ENCODE data around the gene RANBP3.

The RANBP3 gene

DNA sequence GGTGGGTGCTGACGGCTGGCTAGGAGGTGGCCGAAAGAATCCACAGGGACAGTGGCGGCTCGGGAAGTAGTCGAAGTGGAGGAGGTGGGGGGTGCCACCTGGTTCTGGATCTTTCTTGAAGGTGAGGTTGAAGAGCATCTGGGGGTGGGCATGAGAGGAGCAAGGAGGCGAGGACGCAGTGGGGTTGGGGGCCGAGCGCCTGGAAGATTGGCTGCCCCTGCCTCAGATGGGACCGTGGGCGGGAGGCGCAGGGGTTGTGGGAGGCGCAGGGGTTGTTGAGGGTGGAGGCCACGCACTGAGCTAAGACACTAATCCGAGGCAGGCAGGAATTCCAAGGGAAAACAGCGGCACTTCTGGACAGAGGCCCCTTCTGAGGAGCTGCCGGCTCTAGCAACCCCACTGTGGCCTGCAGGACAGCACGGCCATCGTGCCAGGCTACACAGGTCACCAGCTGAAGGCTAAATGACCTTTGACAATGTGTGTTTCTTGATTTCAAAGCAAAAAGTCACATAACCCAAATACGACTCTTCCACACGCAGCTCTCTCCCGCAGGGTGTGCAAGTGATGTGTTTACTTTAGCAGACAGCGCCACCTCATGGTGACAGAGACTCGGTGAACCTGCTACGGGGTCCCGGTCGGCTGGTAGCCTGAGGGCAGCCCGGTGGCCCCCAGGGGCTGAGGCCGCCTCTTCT is 44.1 kb upstream of the RANBP3 start:
- H3K36me3 ChIP-seq (ENCODE audit: insufficient read depth, insufficient read length, low read length): no peaks in the 10 kb centered on the region
- DNase-seq (ENCODE audit: low read depth, low spot score): peak; percentile 77
- H3K9me3 ChIP-seq (ENCODE audit: insufficient read depth, low read length): no peaks in the 10 kb centered on the region
- peak overlapping the region; percentile 43 for H3K9ac ChIP-seq (ENCODE audit: insufficient read length, low read depth)
- no peak for TF ChIP-seq ZNF274 (IDR thresholded peaks at IDR 0.05; ENCODE audit: low read depth, low read length)
- no peak for TF ChIP-seq YY1 (IDR thresholded peaks at IDR 0.05; ENCODE audit: insufficient read depth, insufficient read length)
- no peak for TF ChIP-seq SUZ12 (IDR thresholded peaks at IDR 0.05; ENCODE audit: extremely low read depth, insufficient read depth, insufficient read length)
- no peak overlapping the region for H3K4me3 ChIP-seq (ENCODE audit: insufficient read length, low read depth)
- peaks cover 20% of the 10 kb centered on the region for H3K4me1 ChIP-seq (ENCODE audit: insufficient read depth, insufficient read length)
- peaks cover 21% of the 10 kb centered on the region for H3K27me3 ChIP-seq (ENCODE audit: insufficient read depth, insufficient read length)

- no peak for DNase-seq (ENCODE audit: low read depth, low spot score)
- H3K27me3 ChIP-seq (ENCODE audit: insufficient read depth, insufficient read length): peaks cover 23% of the 10 kb centered on the region
- peak overlapping the region; percentile 37 for H3K9ac ChIP-seq (ENCODE audit: insufficient read length, low read depth)
- H3K9me3 ChIP-seq (ENCODE audit: insufficient read depth, low read length): no peaks in the 10 kb centered on the region
- no peak for TF ChIP-seq SUZ12 (IDR thresholded peaks at IDR 0.05; ENCODE audit: extremely low read depth, insufficient read depth, insufficient read length)
- no peak for TF ChIP-seq ZNF274 (IDR thresholded peaks at IDR 0.05; ENCODE audit: low read depth, low read length)
- TF ChIP-seq YY1 (IDR thresholded peaks at IDR 0.05; ENCODE audit: insufficient read depth, insufficient read length): no peak
- no peaks in the 10 kb centered on the region for H3K36me3 ChIP-seq (ENCODE audit: insufficient read depth, insufficient read length, low read length)
- no peak overlapping the region for H3K4me3 ChIP-seq (ENCODE audit: insufficient read length, low read depth)
- H3K4me1 ChIP-seq (ENCODE audit: insufficient read depth, insufficient read length): peaks cover 20% of the 10 kb centered on the region
Measured at GRCh38 chr19:6020972-6021805, 43.2 kb upstream of the RANBP3 start.

DNA sequence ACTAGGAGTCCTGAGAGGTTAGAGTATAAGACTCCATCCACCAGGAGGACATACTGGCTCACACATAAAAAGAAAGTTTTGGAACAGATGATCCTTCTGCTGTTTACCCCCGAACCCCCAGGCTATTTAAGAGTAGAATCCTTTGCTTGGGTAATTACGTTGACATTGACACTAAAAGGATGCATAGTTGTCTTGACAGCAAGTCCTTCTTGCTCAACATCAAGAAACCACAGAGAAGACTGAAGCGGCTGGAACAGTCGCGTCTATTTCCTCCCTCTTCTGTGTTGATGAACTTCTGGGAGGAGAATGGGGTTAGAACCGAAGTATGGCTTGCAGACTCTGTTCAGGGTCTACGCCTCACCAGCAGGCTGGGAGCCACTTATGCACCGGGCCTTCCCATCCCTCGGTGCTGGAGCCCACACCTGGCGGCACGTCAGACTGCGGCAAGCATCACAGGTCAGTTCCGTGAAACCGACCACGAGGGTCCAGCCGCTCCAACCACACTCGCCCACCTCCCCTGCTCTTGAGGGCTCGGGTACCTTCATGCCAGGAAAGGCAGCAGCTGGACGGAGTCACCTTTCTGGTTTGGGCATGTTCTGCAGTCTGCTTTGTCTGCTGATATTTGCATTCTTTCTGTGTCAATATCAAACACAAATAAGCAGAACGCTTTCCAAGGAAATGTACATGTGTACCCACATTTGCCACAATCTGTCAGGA is 42.4 kb upstream of the RANBP3 start:
- Histone ChIP-seq H3K4me1 (ENCODE audit: insufficient read depth, insufficient read length) (peaks cover 20% of the 10 kb centered on the region), H3K27me3 (ENCODE audit: insufficient read depth, insufficient read length) (peaks cover 28% of the 10 kb centered on the region), H3K9me3 (ENCODE audit: insufficient read depth, low read length) (no peaks in the 10 kb centered on the region), H3K9ac (ENCODE audit: insufficient read length, low read depth) (peak overlapping the region; percentile 3), H3K4me3 (ENCODE audit: insufficient read length, low read depth) (no peak overlapping the region), H3K36me3 (ENCODE audit: insufficient read depth, insufficient read length, low read length) (no peaks in the 10 kb centered on the region)
- no peak for TF ChIP-seq YY1 (IDR thresholded peaks at IDR 0.05; ENCODE audit: insufficient read depth, insufficient read length)
- TF ChIP-seq ZNF274 (IDR thresholded peaks at IDR 0.05; ENCODE audit: low read depth, low read length): no peak
- TF ChIP-seq SUZ12 (IDR thresholded peaks at IDR 0.05; ENCODE audit: extremely low read depth, insufficient read depth, insufficient read length): no peak
- no peak for DNase-seq (ENCODE audit: low read depth, low spot score)

DNA sequence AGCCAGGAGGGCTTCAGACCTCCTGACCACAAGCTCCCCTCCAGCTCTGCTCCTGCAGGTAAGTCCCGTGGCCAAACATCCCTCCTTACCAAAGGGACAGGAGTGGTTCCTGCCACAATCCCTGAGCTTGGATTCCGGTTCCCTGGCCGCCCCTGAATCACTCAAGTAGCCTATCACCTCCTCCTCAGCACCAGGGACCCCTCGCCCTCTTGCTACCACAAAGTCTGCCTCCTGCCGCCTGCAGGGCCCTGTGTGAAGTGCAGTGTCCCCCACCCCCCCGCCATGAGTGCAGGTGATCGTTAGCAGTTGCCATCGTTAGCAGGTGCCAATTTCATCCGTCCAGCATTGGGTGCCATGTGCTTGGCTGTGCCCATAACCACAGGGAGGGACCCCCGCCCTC is 40.8 kb upstream of the RANBP3 start:
- Histone ChIP-seq H3K4me3 (ENCODE audit: insufficient read length, low read depth) (no peak overlapping the region), H3K27me3 (ENCODE audit: insufficient read depth, insufficient read length) (peaks cover 19% of the 10 kb centered on the region), H3K9ac (ENCODE audit: insufficient read length, low read depth) (no peak overlapping the region), H3K36me3 (ENCODE audit: insufficient read depth, insufficient read length, low read length) (no peaks in the 10 kb centered on the region), H3K9me3 (ENCODE audit: insufficient read depth, low read length) (no peaks in the 10 kb centered on the region), H3K4me1 (ENCODE audit: insufficient read depth, insufficient read length) (peaks cover 20% of the 10 kb centered on the region)
- no peak for DNase-seq (ENCODE audit: low read depth, low spot score)
- no peak for TF ChIP-seq SUZ12 (IDR thresholded peaks at IDR 0.05; ENCODE audit: extremely low read depth, insufficient read depth, insufficient read length)
- no peak for TF ChIP-seq ZNF274 (IDR thresholded peaks at IDR 0.05; ENCODE audit: low read depth, low read length)
- TF ChIP-seq YY1 (IDR thresholded peaks at IDR 0.05; ENCODE audit: insufficient read depth, insufficient read length): no peak

- H3K9ac ChIP-seq (ENCODE audit: insufficient read length, low read depth): no peak overlapping the region
- H3K4me1 ChIP-seq (ENCODE audit: insufficient read depth, insufficient read length): peaks cover 18% of the 10 kb centered on the region
Measured at GRCh38 chr19:6017576-6017975, 39.6 kb upstream of the RANBP3 start.

DNA sequence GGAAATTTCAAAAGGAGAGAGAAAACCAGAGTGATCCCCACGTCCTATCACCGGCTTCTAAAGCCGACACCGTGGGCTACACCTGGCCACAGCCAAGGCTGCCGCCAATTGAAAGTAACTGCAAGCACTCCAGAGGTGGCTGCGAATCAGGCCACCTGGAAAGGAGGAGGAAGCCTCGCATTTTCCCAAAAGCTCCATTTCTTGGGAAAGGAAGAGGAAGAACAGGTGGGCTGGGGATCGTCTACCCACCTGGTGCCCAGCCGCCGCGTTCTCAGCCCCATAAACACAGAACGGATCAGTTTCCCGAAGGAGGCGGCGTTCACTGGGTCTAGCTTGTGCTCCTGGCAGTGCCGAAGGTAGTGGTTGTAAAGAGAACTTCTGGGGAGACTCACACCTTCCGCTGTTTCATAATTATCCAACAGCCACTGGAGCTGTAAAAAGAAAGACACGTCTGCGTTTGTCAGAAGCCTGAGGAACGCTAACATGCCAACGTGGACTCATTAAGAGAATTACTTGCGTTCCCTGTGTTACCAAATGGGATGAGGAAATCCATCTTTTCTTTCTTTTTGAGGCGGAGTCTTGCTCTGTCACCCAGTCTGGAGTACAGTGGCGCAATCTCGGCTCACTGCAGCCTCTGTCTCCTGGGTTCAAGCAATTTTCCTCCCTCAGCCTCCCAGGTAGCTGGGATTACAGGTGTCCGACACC is 38.1 kb upstream of the RANBP3 start:
- Histone ChIP-seq H3K9ac (ENCODE audit: insufficient read length, low read depth) (no peak overlapping the region), H3K36me3 (ENCODE audit: insufficient read depth, insufficient read length, low read length) (no peaks in the 10 kb centered on the region), H3K4me3 (ENCODE audit: insufficient read length, low read depth) (no peak overlapping the region), H3K9me3 (ENCODE audit: insufficient read depth, low read length) (no peaks in the 10 kb centered on the region), H3K4me1 (ENCODE audit: insufficient read depth, insufficient read length) (peaks cover 9% of the 10 kb centered on the region), H3K27me3 (ENCODE audit: insufficient read depth, insufficient read length) (peaks cover 9% of the 10 kb centered on the region)
- DNase-seq (ENCODE audit: low read depth, low spot score): no peak
- TF ChIP-seq YY1 (IDR thresholded peaks at IDR 0.05; ENCODE audit: insufficient read depth, insufficient read length): no peak
- no peak for TF ChIP-seq ZNF274 (IDR thresholded peaks at IDR 0.05; ENCODE audit: low read depth, low read length)
- TF ChIP-seq SUZ12 (IDR thresholded peaks at IDR 0.05; ENCODE audit: extremely low read depth, insufficient read depth, insufficient read length): no peak

More at GRCh38 chr19:6017576-6017975, 39.6 kb upstream of the RANBP3 start:
- Histone ChIP-seq H3K27me3 (ENCODE audit: insufficient read depth, insufficient read length) (peaks cover 16% of the 10 kb centered on the region), H3K4me3 (ENCODE audit: insufficient read length, low read depth) (no peak overlapping the region), H3K9me3 (ENCODE audit: insufficient read depth, low read length) (no peaks in the 10 kb centered on the region), H3K36me3 (ENCODE audit: insufficient read depth, insufficient read length, low read length) (no peaks in the 10 kb centered on the region)
- no peak for DNase-seq (ENCODE audit: low read depth, low spot score)
- TF ChIP-seq YY1 (IDR thresholded peaks at IDR 0.05; ENCODE audit: insufficient read depth, insufficient read length): no peak
- no peak for TF ChIP-seq SUZ12 (IDR thresholded peaks at IDR 0.05; ENCODE audit: extremely low read depth, insufficient read depth, insufficient read length)
- TF ChIP-seq ZNF274 (IDR thresholded peaks at IDR 0.05; ENCODE audit: low read depth, low read length): no peak

Measured in NT2/D1 (cell line).